NCI-H2107 treated with DMSO at 0.1 percent for 48 hours (cell line): ENCODE data around the gene CTDP1.
"Not testable (repeated sequence)": the region's sequence is repeated elsewhere in the genome, so short reads cannot be mapped to it uniquely, and the experiment has no call there.

Source experiments
- DNase-seq: peaks from one replicate; lab custom pipeline; 2025; ENCODE audit not compliant: unreplicated experiment; lab: John Stamatoyannopoulos, UW

The CTDP1 gene

GRCh38 chr18:79739440-79739778, 59.8 kb downstream of the CTDP1 start:
- DNase-seq = no peak

- not testable (repeated sequence) for DNase-seq
Measured at GRCh38 chr18:79740047-79740446, 60.4 kb downstream of the CTDP1 start.

- DNase-seq = no peak
Measured at GRCh38 chr18:79740521-79741361, 61.1 kb downstream of the CTDP1 start.

GRCh38 chr18:79741362-79741700, 61.7 kb downstream of the CTDP1 start:
- no peak for DNase-seq

- no peak for DNase-seq
Measured at GRCh38 chr18:79742076-79742475, 62.5 kb downstream of the CTDP1 start.

GRCh38 chr18:79744625-79745024, 65.0 kb downstream of the CTDP1 start:
- DNase-seq = no peak

- DNase-seq = no peak
Measured at GRCh38 chr18:79746730-79747129, 67.1 kb downstream of the CTDP1 start.

GRCh38 chr18:79747156-79747845, 67.7 kb downstream of the CTDP1 start:
- no peak for DNase-seq

- DNase-seq = no peak
Measured at GRCh38 chr18:79748321-79749180, 68.9 kb downstream of the CTDP1 start.

GRCh38 chr18:79749251-79750191, 69.9 kb downstream of the CTDP1 start:
- DNase-seq = no peak

GRCh38 chr18:79750980-79751571, 71.5 kb downstream of the CTDP1 start:
- DNase-seq = no peak

GRCh38 chr18:79751918-79752578, 72.4 kb downstream of the CTDP1 start:
- not testable (repeated sequence) for DNase-seq

GRCh38 chr18:79752946-79753345, 73.3 kb downstream of the CTDP1 start:
- DNase-seq = not testable (repeated sequence)

- no peak for DNase-seq
Measured at GRCh38 chr18:79753391-79753851, 73.8 kb downstream of the CTDP1 start.

- no peak for DNase-seq
Measured at GRCh38 chr18:79754022-79754761, 74.6 kb downstream of the CTDP1 start.

GRCh38 chr18:79754831-79755351, 75.3 kb downstream of the CTDP1 start:
- DNase-seq = no peak

- no peak for DNase-seq
Measured at GRCh38 chr18:79755496-79756142, 76.0 kb downstream of the CTDP1 start.

- DNase-seq = no peak
Measured at GRCh38 chr18:79756143-79756500, 76.5 kb downstream of the CTDP1 start.
